ENCODE data around the gene MS4A6E.
"Not testable (repeated sequence)": the region's sequence is repeated elsewhere in the genome, so short reads cannot be mapped to it uniquely, and the experiment has no call there.

MS4A6E gene

GRCh38 chr11:60336767-60337391, 9.8 kb downstream of the MS4A6E start:
- no peak for DNase-seq

DNA sequence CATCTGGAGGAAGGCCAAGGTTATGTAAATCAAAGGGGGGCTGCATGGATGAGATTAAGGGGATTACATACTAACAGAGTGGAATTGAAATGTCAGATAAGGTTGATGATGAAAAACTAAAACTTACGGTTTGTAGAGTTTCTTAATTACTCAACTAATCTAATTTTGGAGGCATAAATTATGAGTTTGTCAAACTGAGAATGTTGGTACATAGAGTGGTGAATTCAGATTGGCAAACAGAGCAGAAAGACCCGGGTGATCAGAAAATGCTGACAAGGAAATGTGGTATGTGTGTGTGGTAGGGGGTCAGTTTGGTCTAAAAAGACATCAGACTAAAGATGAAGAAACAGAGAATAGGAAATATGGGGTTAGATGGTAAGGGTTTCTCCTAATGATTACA, 11.0 kb downstream of the MS4A6E start:
- DNase-seq = no peak

DNA sequence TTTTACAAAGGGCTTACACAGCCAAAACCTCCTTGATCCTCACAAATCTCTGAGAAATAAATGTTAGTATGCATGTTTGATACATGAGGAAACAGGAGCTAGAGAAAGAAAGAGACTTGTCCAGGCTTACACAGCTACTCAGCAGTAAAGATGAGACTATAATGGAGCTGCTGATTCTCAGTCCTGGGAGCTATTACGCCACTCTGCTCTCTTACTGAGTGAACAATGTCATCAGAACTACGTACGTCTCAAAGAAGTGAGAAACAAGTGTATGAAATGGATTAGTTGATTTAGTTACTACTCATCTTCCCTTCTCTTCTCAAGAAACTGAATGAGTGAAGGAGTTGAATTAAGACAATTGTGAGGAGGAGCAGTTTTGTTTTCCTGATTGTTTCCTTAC, 12.3 kb downstream of the MS4A6E start:
- DNase-seq = no peak

GRCh38 chr11:60343094-60343704, 16.1 kb downstream of the MS4A6E start:
- no peak for DNase-seq

- no peak for DNase-seq
These were observed 17.1 kb downstream of the MS4A6E start for GRCh38 chr11:60344146-60344545.

GRCh38 chr11:60345489-60345888, 18.4 kb downstream of the MS4A6E start:
- peak; percentile 29 for DNase-seq

GRCh38 chr11:60347084-60347797, 20.2 kb downstream of the MS4A6E start:
- DNase-seq = no peak

DNA sequence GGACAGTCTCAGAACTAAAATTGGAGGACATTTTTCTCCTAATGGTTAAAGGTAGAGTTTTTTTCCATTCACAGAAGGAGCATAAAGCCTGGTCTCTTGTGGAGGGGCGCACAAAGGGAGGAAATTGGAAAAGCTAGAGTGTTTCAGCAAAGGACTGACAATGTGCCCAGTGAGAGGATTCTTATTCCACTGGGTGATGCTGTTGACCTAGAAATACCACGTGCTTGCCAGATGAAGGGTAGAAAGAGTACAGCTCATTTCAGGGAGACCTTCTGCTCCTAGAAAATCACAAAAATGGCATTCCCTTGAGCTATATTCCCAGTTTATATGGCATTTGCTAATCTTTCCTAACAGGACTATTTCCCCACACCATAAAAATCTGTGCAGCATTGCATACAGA, 21.1 kb downstream of the MS4A6E start:
- DNase-seq = no peak

- DNase-seq = peak; percentile 14
These were observed 22.9 kb downstream of the MS4A6E start for GRCh38 chr11:60349990-60350389.

GRCh38 chr11:60357771-60358170, 30.7 kb downstream of the MS4A6E start:
- DNase-seq = no peak

DNA sequence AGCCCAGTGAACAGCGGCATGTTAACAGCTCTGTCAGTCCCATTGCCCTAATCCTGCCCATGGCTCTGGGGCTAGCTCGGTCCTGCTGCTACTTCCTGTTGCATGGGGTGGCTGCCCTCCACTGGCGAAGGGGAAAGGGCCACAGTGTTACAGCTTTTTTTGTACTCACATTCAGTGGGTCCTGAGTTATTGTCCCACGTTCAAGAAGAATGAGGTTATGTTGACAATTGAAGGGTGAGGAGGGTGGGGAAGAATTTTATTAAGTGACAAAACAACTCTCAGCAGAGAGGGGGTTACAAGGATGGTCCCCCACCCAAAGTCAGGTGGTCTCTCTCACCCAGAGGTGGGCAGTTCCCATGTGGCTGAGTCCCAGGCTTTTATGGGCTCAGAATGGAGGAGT, 33.6 kb downstream of the MS4A6E start:
- no peak for DNase-seq

DNA sequence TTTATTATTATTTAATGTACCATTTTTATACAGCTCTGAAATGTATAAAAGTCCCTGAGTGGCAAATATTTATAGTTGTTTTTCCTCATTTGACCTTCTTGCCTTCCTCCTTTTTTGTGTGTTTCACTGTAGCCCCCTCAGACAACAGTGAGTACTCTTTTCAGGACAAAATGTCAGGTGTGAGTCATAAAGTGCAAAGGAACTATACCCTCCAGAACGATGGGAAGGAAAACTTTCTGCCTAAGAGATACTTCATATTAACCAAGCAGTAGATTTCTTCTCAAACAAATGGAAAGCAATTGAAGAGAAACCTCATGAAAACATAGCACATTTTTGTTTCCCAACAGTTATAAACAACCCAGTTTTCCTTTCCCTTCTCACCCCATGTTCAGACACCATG, 35.2 kb downstream of the MS4A6E start:
- no peak for DNase-seq

- DNase-seq = peak; percentile 74
These were observed 36.8 kb downstream of the MS4A6E start for GRCh38 chr11:60363542-60364470.

DNA sequence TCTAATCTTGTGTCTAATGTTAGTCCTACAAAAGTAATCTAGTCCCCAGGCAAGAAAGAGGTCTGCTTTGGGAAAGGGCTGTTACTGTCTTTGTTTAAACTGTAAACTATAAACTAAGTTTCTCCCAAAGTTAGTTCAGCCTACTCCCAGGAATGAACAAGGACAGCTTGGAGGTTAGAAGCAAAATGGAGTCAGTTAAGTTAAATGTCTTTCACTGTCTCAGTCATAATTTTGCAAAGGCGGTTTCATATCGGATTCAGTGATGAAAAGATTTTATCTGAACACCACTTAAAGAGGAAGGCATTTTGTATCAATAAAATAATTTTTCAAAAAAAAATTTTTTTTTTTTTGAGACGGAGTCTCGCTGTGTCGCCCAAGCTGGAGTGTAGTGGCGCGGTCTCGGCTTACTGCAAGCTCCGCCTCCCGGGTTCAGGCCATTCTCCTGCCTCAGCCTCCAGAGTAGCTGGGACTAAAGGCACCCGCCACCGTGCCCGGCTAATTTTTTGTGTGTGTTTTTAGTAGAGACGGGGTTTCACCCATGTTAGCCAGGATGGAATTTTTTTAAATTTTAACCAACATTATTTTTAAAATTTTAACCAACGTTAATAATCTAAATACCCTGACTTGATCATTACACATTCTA, 39.3 kb downstream of the MS4A6E start:
- DNase-seq = not testable (repeated sequence)

DNA sequence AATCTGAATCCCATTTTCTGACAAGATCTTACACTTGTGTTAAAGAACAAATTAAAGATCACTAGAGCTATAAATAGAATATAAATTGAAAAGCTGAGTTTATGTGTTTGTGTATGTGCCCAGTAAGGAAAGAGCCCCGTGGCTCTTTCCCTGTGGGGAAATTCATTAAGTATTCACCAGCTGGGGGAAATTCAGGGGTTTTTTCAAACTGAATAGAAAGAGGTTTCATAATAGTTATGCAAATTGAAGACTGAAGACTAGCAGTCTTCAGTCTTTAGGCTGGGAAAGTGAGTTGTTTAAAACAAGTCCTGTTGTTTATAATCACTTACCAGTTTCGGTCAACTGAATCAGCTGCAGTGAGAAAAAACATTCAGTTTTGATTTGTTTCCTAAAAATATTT, 40.0 kb downstream of the MS4A6E start:
- DNase-seq = no peak

DNA sequence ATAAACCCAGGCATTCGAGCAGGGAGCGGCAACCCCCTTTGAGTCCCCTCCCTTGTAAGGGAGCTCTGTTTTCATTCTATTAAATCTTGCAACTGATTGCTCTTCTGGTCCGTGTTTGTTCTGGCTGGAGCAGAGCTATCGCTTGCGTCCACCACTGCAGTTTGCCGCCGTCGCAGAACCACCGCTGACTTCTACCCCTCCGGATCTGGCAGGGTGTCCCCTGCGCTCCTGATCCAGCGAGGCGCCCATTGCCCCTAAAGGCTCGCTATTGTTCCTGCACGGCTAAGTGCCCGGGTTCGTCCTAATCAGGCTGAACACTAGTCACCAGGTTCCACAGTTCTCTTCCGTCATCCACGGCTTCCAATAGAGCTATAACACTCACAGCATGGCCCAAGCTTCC, 40.8 kb downstream of the MS4A6E start:
- DNase-seq = no peak

GRCh38 chr11:60370252-60370810, 43.3 kb downstream of the MS4A6E start:
- DNase-seq = no peak

GRCh38 chr11:60370811-60371298, 43.8 kb downstream of the MS4A6E start:
- DNase-seq = no peak

- no peak for DNase-seq
These were observed 44.3 kb downstream of the MS4A6E start for GRCh38 chr11:60371386-60371785.

- DNase-seq = no peak
These were observed 44.8 kb downstream of the MS4A6E start for GRCh38 chr11:60371854-60372253.

DNA sequence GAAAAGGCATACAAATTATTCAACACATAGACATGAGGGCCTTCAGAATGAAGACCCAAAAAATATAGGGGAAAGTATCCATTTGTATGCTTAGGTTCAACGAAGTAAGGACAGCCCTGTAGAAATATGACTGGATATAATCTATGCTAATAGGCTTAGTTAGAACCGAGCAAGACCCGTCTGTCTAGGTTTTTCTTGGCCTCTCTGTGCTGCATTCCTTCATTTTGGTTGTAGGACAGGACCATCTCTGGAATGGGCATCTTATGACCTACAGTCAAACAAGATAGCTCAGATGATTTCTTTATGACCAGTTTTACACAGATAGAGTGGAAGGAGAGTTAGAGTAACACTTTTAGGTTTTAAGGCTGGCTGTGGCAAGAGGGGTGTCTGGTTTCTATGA, 45.7 kb downstream of the MS4A6E start:
- DNase-seq = no peak

DNA sequence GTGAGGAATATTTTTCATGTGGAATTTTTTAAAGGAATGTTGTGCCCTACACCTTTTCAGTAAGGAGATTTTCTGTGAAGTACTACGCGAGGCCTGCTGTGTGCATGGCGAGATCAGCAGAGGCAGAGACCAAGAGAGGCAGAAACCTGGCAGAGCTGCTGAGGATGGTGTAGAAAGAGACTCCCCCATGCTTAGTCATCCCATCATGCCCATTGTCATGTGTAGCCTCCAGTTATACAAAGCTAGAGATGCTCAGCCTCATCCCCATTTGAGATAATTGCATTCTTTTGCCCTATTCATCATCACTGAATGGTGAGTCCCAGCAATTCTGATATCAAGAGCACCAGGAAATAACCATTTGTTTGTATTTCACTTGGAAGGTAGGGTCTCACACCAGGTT, 48.3 kb downstream of the MS4A6E start:
- no peak for DNase-seq
